ENCODE measurements around the gene PLS1. TPM values are rescaled to one million over a fixed set of nuclear protein-coding genes. Genes with fewer than 3 reads are reported as not detected.

Gene PLS1
- total RNA-seq, 4 donors from 2014 or later: 58.7 to 507 (median 340) TPM

DNA sequence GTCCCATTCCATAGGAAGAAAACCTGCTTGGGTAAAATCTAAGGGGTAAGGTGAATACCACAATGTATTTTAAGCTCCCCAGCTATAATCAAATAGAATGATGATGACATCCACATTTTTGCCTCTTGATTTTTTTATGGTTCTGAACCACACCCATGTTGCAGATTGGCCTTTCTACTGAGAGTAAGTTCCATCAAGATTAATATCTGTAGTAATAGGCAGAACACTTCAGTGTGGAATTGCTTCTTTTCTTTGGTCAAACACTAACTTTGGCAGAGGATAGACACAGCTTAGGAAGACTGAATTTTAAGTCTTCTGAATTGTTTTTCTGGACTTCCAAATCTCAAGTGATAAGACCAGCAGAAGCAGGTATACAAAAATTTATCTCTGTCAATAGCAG is 27.0 kb downstream of the PLS1 start:
- Histone ChIP-seq H3K9me3 (no peaks in the 10 kb centered on the region), H3K27ac (peak overlapping the region; percentile 61 to 83 (median 74)), H3K27me3 (no peaks in the 10 kb centered on the region), H3K36me3 (no peaks in the 10 kb centered on the region), H3K4me1 (peaks cover 17 to 72% (median 36%) of the 10 kb centered on the region in 4 donors), H3K4me3 (peak overlapping the region in 1 of 4 donors; percentile 33)
- in situ Hi-C loops (cut with MboI; ENCODE audit: low pct_ligation_motif_present in 1 of 4, low pct_unique_long_range_greater_than_20kb in 1 of 4, low sequenced_read_pairs in 3 of 4) (no loop called here), intact Hi-C loops (cut with DNase I; ENCODE audit: low total_unique reads) (no loop called here)
- no peak for DNase-seq
- TF ChIP-seq EP300 (IDR thresholded peaks at IDR 0.05; ENCODE audit: low read depth) (no peak), CTCF (IDR thresholded peaks at IDR 0.05) (no peak), POLR2A (IDR thresholded peaks at IDR 0.05) (no peak), POLR2AphosphoS5 (IDR thresholded peaks at IDR 0.05) (peak in 2 of 3 donors; percentile 29 to 55)

GRCh38 chr3:142624341-142625152 is 28.4 kb downstream of the PLS1 start:
- Histone ChIP-seq H3K36me3 (no peaks in the 10 kb centered on the region), H3K27me3 (no peaks in the 10 kb centered on the region), H3K9me3 (no peaks in the 10 kb centered on the region), H3K4me3 (peak overlapping the region in 1 of 4 donors; percentile 33), H3K27ac (peak overlapping the region in 3 of 4 donors; percentile 61 to 75 (median 72)), H3K4me1 (peaks cover 14 to 60% (median 30%) of the 10 kb centered on the region in 4 donors)
- intact Hi-C loops (cut with DNase I; ENCODE audit: low total_unique reads): no loop called here
- TF ChIP-seq POLR2AphosphoS5 (IDR thresholded peaks at IDR 0.05) (no peak), POLR2A (IDR thresholded peaks at IDR 0.05) (no peak), CTCF (IDR thresholded peaks at IDR 0.05) (no peak), EP300 (IDR thresholded peaks at IDR 0.05; ENCODE audit: low read depth) (no peak)
- DNase-seq: no peak
- 68 to 83% methylated on average over 1 to 2 of the region's 2 CpGs for WGBS, 2 donors (ENCODE audit: low coverage in 1 of 2)
- in situ Hi-C loops (cut with MboI; ENCODE audit: low pct_ligation_motif_present in 1 of 4, low pct_unique_long_range_greater_than_20kb in 1 of 4, low sequenced_read_pairs in 3 of 4): no loop called here

- no peak for DNase-seq
- peak overlapping the region in 1 of 4 donors; percentile 33 for H3K4me3 ChIP-seq
- peaks cover 13 to 55% (median 26%) of the 10 kb centered on the region in 4 donors for H3K4me1 ChIP-seq
- 67 to 69% methylated on average over 1 to 2 of the region's 2 CpGs for WGBS, 2 donors (ENCODE audit: low coverage in 1 of 2)
- intact Hi-C loops (cut with DNase I; ENCODE audit: low total_unique reads): no loop called here
- TF ChIP-seq EP300 (IDR thresholded peaks at IDR 0.05; ENCODE audit: low read depth): no peak
- no peak for TF ChIP-seq POLR2AphosphoS5 (IDR thresholded peaks at IDR 0.05)
- TF ChIP-seq POLR2A (IDR thresholded peaks at IDR 0.05): no peak
- no peak for TF ChIP-seq CTCF (IDR thresholded peaks at IDR 0.05)
- H3K9me3 ChIP-seq: no peaks in the 10 kb centered on the region
- in situ Hi-C loops (cut with MboI; ENCODE audit: low pct_ligation_motif_present in 1 of 4, low pct_unique_long_range_greater_than_20kb in 1 of 4, low sequenced_read_pairs in 3 of 4): no loop called here
- peak overlapping the region in 2 of 4 donors; percentile 61 to 75 for H3K27ac ChIP-seq
- H3K27me3 ChIP-seq: no peaks in the 10 kb centered on the region
- H3K36me3 ChIP-seq: no peaks in the 10 kb centered on the region
Measured at GRCh38 chr3:142625153-142625440, 28.9 kb downstream of the PLS1 start.

DNA sequence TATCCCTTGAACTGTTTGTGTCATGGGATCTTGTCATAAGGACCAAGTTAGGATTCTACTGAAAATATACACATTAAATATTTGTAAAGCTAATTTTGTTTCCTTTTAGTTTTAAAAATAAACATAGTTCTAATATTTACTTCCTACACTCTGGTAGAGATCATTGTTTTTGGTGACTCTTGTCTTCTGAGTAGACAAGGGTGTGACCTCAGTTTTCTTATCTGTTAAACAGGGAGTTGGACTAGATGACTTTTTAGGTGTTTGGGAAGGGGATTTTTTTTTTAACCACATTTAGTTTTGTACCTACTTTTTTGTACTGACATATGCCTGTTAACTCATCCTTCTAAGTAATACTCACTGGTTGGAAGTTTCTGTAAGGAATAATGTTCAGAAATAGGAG is 30.8 kb downstream of the PLS1 start:
- intact Hi-C loops (cut with DNase I; ENCODE audit: low total_unique reads) (no loop called here), in situ Hi-C loops (cut with MboI; ENCODE audit: low pct_ligation_motif_present in 1 of 4, low pct_unique_long_range_greater_than_20kb in 1 of 4, low sequenced_read_pairs in 3 of 4) (no loop called here)
- no peaks in the 10 kb centered on the region for H3K27me3 ChIP-seq
- H3K27ac ChIP-seq: no peak overlapping the region
- H3K36me3 ChIP-seq: no peaks in the 10 kb centered on the region
- no peak for DNase-seq
- H3K9me3 ChIP-seq: no peaks in the 10 kb centered on the region
- H3K4me3 ChIP-seq: peak overlapping the region in 1 of 4 donors; percentile 10
- H3K4me1 ChIP-seq: peaks cover 0 to 36% (median 14%) of the 10 kb centered on the region in 4 donors
- no peak for TF ChIP-seq EP300 (IDR thresholded peaks at IDR 0.05; ENCODE audit: low read depth)
- no peak for TF ChIP-seq POLR2AphosphoS5 (IDR thresholded peaks at IDR 0.05)
- no peak for TF ChIP-seq POLR2A (IDR thresholded peaks at IDR 0.05)
- TF ChIP-seq CTCF (IDR thresholded peaks at IDR 0.05): no peak
